ENCODE measurements around the gene LCT.
"Not testable (repeated sequence)": the region's sequence is repeated elsewhere in the genome, so short reads cannot be mapped to it uniquely, and the experiment has no call there.

LCT gene

GRCh38 chr2:135825550-135826176 lies 11.3 kb downstream of the LCT start:
- Histone ChIP-seq H2AFZ (ENCODE audit: low read depth, low read length) (no peak overlapping the region), H3K4me1 (ENCODE audit: insufficient read depth, low read length) (no peaks in the 10 kb centered on the region), H3K4me3 (ENCODE audit: low read length) (no peak overlapping the region), H3K9me3 (ENCODE audit: low read length) (peaks cover 2% of the 10 kb centered on the region), H3K27me3 (ENCODE audit: insufficient read depth, low read length) (no peaks in the 10 kb centered on the region), H3K36me3 (ENCODE audit: insufficient read depth, low read length) (no peaks in the 10 kb centered on the region)

GRCh38 chr2:135825131-135825530 lies 11.9 kb downstream of the LCT start:
- no peaks in the 10 kb centered on the region for H3K4me1 ChIP-seq (ENCODE audit: insufficient read depth, low read length)
- no peaks in the 10 kb centered on the region for H3K27me3 ChIP-seq (ENCODE audit: insufficient read depth, low read length)
- peaks cover 2% of the 10 kb centered on the region for H3K9me3 ChIP-seq (ENCODE audit: low read length)
- no peaks in the 10 kb centered on the region for H3K36me3 ChIP-seq (ENCODE audit: insufficient read depth, low read length)
- H2AFZ ChIP-seq (ENCODE audit: low read depth, low read length), result no peak overlapping the region
- no peak overlapping the region for H3K4me3 ChIP-seq (ENCODE audit: low read length)

- Histone ChIP-seq H3K4me1 (ENCODE audit: insufficient read depth, low read length) (no peaks in the 10 kb centered on the region), H3K36me3 (ENCODE audit: insufficient read depth, low read length) (no peaks in the 10 kb centered on the region), H3K27me3 (ENCODE audit: insufficient read depth, low read length) (no peaks in the 10 kb centered on the region), H2AFZ (ENCODE audit: low read depth, low read length) (no peak overlapping the region), H3K4me3 (ENCODE audit: low read length) (no peak overlapping the region), H3K9me3 (ENCODE audit: low read length) (peaks cover 2% of the 10 kb centered on the region)
These were observed 14.1 kb downstream of the LCT start for GRCh38 chr2:135822855-135823254.

- Histone ChIP-seq H3K4me1 (ENCODE audit: insufficient read depth, low read length) (no peaks in the 10 kb centered on the region), H3K9me3 (ENCODE audit: low read length) (peaks cover 2% of the 10 kb centered on the region), H3K4me3 (ENCODE audit: low read length) (no peak overlapping the region), H3K27me3 (ENCODE audit: insufficient read depth, low read length) (no peaks in the 10 kb centered on the region), H3K36me3 (ENCODE audit: insufficient read depth, low read length) (no peaks in the 10 kb centered on the region), H2AFZ (ENCODE audit: low read depth, low read length) (no peak overlapping the region)
These were observed 15.8 kb downstream of the LCT start for GRCh38 chr2:135821190-135821589.

- Histone ChIP-seq H3K4me1 (ENCODE audit: insufficient read depth, low read length) (no peaks in the 10 kb centered on the region), H3K4me3 (ENCODE audit: low read length) (no peak overlapping the region), H3K9me3 (ENCODE audit: low read length) (peaks cover 2% of the 10 kb centered on the region), H3K36me3 (ENCODE audit: insufficient read depth, low read length) (no peaks in the 10 kb centered on the region), H3K27me3 (ENCODE audit: insufficient read depth, low read length) (no peaks in the 10 kb centered on the region), H2AFZ (ENCODE audit: low read depth, low read length) (no peak overlapping the region)
These were observed 16.9 kb downstream of the LCT start for GRCh38 chr2:135820003-135820618.

GRCh38 chr2:135818937-135819610 lies 17.9 kb downstream of the LCT start:
- Histone ChIP-seq H2AFZ (ENCODE audit: low read depth, low read length) (no peak overlapping the region), H3K27me3 (ENCODE audit: insufficient read depth, low read length) (no peaks in the 10 kb centered on the region), H3K36me3 (ENCODE audit: insufficient read depth, low read length) (no peaks in the 10 kb centered on the region), H3K4me1 (ENCODE audit: insufficient read depth, low read length) (no peaks in the 10 kb centered on the region), H3K4me3 (ENCODE audit: low read length) (no peak overlapping the region), H3K9me3 (ENCODE audit: low read length) (peaks cover 2% of the 10 kb centered on the region)

- H2AFZ ChIP-seq (ENCODE audit: low read depth, low read length), result no peak overlapping the region
- no peak overlapping the region for H3K4me3 ChIP-seq (ENCODE audit: low read length)
- no peaks in the 10 kb centered on the region for H3K36me3 ChIP-seq (ENCODE audit: insufficient read depth, low read length)
- H3K4me1 ChIP-seq (ENCODE audit: insufficient read depth, low read length), result no peaks in the 10 kb centered on the region
- no peaks in the 10 kb centered on the region for H3K27me3 ChIP-seq (ENCODE audit: insufficient read depth, low read length)
- peaks cover 2% of the 10 kb centered on the region for H3K9me3 ChIP-seq (ENCODE audit: low read length)
These were observed 19.0 kb downstream of the LCT start for GRCh38 chr2:135817951-135818350.

GRCh38 chr2:135817466-135817865 lies 19.5 kb downstream of the LCT start:
- Histone ChIP-seq H3K36me3 (ENCODE audit: insufficient read depth, low read length) (no peaks in the 10 kb centered on the region), H3K4me3 (ENCODE audit: low read length) (no peak overlapping the region), H3K4me1 (ENCODE audit: insufficient read depth, low read length) (no peaks in the 10 kb centered on the region), H2AFZ (ENCODE audit: low read depth, low read length) (no peak overlapping the region), H3K9me3 (ENCODE audit: low read length) (no peaks in the 10 kb centered on the region), H3K27me3 (ENCODE audit: insufficient read depth, low read length) (no peaks in the 10 kb centered on the region)

GRCh38 chr2:135815269-135815668 lies 21.7 kb downstream of the LCT start:
- no peaks in the 10 kb centered on the region for H3K36me3 ChIP-seq (ENCODE audit: insufficient read depth, low read length)
- H3K9me3 ChIP-seq (ENCODE audit: low read length), result no peaks in the 10 kb centered on the region
- no peaks in the 10 kb centered on the region for H3K27me3 ChIP-seq (ENCODE audit: insufficient read depth, low read length)
- no peaks in the 10 kb centered on the region for H3K4me1 ChIP-seq (ENCODE audit: insufficient read depth, low read length)
- no peak overlapping the region for H3K4me3 ChIP-seq (ENCODE audit: low read length)
- no peak overlapping the region for H2AFZ ChIP-seq (ENCODE audit: low read depth, low read length)

GRCh38 chr2:135812907-135813511 lies 24.0 kb downstream of the LCT start:
- no peaks in the 10 kb centered on the region for H3K9me3 ChIP-seq (ENCODE audit: low read length)

GRCh38 chr2:135807874-135808273 lies 29.1 kb downstream of the LCT start:
- H3K4me3 ChIP-seq (ENCODE audit: low read length); H3K9me3 ChIP-seq (ENCODE audit: low read length); H3K36me3 ChIP-seq (ENCODE audit: insufficient read depth, low read length); H2AFZ ChIP-seq (ENCODE audit: low read depth, low read length); H3K27me3 ChIP-seq (ENCODE audit: insufficient read depth, low read length); H3K4me1 ChIP-seq (ENCODE audit: insufficient read depth, low read length): not testable (repeated sequence)

More at GRCh38 chr2:135812907-135813511, 24.0 kb downstream of the LCT start:
- no peak overlapping the region for H2AFZ ChIP-seq (ENCODE audit: low read depth, low read length)
- no peaks in the 10 kb centered on the region for H3K27me3 ChIP-seq (ENCODE audit: insufficient read depth, low read length)
- no peaks in the 10 kb centered on the region for H3K4me1 ChIP-seq (ENCODE audit: insufficient read depth, low read length)
- H3K4me3 ChIP-seq (ENCODE audit: low read length), result no peak overlapping the region
- H3K36me3 ChIP-seq (ENCODE audit: insufficient read depth, low read length), result no peaks in the 10 kb centered on the region

- Histone ChIP-seq H3K4me1 (ENCODE audit: insufficient read depth, low read length) (no peaks in the 10 kb centered on the region), H3K27me3 (ENCODE audit: insufficient read depth, low read length) (no peaks in the 10 kb centered on the region), H2AFZ (ENCODE audit: low read depth, low read length) (no peak overlapping the region), H3K4me3 (ENCODE audit: low read length) (no peak overlapping the region), H3K36me3 (ENCODE audit: insufficient read depth, low read length) (no peaks in the 10 kb centered on the region), H3K9me3 (ENCODE audit: low read length) (peaks cover 4% of the 10 kb centered on the region)
These were observed 33.7 kb downstream of the LCT start for GRCh38 chr2:135803278-135803677.

- H3K4me3 ChIP-seq (ENCODE audit: low read length), result no peak overlapping the region
- no peaks in the 10 kb centered on the region for H3K4me1 ChIP-seq (ENCODE audit: insufficient read depth, low read length)
- peaks cover 4% of the 10 kb centered on the region for H3K9me3 ChIP-seq (ENCODE audit: low read length)
- H3K36me3 ChIP-seq (ENCODE audit: insufficient read depth, low read length), result no peaks in the 10 kb centered on the region
- no peak overlapping the region for H2AFZ ChIP-seq (ENCODE audit: low read depth, low read length)
- no peaks in the 10 kb centered on the region for H3K27me3 ChIP-seq (ENCODE audit: insufficient read depth, low read length)
These were observed 34.6 kb downstream of the LCT start for GRCh38 chr2:135802350-135802749.
